GM18867 (cell line): ENCODE measurements around the gene GEMIN7.

Source experiments
- ATAC-seq: cut with Tn5 transposase; IDR thresholded peaks from one replicate; pipeline ENCODE4 v1.9.1; 2021; ENCODE audit warnings: mild to moderate bottlenecking, moderate library complexity; ENCODE audit not compliant: unreplicated experiment

GEMIN7 gene

GRCh38 chr19:45079063-45079910 is at the start of gene GEMIN7:
Gene GEMIN7, plus strand, starts transcription at chr19:45079260. Its CDS starts 10,855 bp downstream, at chr19:45090115.
- ATAC-seq = peak; percentile 26

- ATAC-seq = no peak
Measured at GRCh38 chr19:45030825-45031224, 48.2 kb upstream of the GEMIN7 start.

DNA sequence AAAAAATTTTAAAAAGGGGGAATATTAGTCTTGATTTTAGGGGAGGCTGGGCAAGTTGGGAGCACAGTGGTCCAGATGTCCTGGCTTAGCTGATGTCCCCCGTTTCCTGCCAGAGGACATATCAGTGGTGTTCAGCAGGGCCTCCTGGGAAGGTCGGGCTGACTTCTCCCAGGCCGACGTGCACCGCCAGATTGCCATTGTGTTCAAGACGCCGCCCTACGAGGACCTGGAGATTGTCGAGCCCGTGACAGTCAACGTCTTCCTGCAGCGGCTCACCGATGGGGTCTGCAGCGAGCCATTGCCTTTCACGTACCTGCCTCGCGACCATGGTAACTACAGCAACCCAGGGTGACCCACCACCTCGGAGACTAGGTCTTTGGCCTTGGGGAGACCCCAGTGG is 46.6 kb upstream of the GEMIN7 start:
- ATAC-seq = no peak

DNA sequence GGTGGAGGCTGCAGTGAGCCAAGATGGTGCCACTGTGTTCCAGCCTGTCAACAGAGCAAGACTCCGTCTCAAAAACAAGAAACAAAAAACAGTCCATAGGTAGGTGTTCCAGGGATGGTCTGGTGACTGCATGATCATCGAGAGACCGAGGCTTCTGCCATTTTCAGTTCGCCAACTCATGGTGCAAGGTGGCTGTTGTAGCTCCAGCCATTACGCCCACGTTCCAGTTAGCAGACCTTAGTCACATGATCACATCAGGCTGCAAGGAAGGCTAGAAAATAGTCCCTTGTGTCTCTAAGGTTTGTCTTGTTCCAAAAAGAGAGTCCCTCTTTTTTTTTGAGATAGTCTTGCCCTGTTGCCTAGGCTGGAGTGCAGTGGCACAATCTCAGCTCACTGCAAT is 43.3 kb upstream of the GEMIN7 start:
- ATAC-seq = no peak

DNA sequence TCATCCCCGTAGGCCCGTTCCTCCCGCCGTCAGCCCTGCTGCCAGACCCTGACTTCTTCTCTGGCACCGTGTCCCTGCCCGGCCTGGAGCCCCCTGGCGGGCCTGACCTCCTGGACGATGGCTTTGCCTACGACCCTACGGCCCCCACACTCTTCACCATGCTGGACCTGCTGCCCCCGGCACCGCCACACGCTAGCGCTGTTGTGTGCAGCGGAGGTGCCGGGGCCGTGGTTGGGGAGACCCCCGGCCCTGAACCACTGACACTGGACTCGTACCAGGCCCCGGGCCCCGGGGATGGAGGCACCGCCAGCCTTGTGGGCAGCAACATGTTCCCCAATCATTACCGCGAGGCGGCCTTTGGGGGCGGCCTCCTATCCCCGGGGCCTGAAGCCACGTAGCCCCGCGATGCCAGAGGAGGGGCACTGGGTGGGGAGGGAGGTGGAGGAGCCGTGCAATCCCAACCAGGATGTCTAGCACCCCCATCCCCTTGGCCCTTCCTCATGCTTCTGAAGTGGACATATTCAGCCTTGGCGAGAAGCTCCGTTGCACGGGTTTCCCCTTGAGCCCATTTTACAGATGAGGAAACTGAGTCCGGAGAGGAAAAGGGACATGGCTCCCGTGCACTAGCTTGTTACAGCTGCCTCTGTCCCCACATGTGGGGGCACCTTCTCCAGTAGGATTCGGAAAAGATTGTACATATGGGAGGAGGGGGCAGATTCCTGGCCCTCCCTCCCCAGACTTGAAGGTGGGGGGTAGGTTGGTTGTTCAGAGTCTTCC is 41.5 kb upstream of the GEMIN7 start:
- ATAC-seq = no peak

- ATAC-seq = peak; percentile 80
Measured at GRCh38 chr19:45038931-45039893, 39.8 kb upstream of the GEMIN7 start, which contains the start of gene CLASRP. Gene CLASRP, plus strand, starts transcription at chr19:45039045. Its CDS starts 1,168 bp downstream, at chr19:45040213.

DNA sequence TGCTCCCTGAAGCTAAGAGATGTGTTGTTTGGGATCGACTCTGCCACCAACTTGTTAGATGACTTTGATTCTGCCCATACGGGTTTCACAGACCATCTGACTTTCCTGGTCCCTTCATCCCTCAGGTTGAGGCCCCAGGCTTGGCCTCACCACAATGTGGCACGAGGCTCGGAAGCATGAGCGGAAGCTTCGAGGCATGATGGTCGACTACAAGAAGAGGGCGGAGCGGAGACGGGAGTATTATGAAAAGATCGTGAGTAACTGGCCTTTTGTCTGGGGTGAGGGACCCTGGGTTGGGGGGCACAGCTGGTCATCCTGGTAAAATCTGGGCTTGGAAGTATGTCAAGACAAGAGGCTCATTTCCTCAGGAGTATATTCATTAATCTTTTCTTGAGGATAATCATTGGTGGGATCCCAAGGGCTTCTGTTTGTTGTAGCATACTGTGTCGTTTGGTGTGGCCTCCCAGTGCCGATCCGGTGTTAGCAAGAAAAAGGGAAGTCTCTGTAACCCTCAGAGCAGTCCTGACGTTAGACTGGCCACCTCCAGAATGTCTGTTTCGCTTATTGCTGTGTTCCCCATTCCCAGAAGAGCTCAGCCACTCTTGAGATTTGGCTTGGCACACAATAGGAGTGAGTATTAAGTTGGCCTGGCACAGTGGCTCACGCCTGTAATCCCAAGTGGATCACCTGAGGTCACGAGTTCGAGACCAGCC is 38.8 kb upstream of the GEMIN7 start:
- ATAC-seq = no peak

DNA sequence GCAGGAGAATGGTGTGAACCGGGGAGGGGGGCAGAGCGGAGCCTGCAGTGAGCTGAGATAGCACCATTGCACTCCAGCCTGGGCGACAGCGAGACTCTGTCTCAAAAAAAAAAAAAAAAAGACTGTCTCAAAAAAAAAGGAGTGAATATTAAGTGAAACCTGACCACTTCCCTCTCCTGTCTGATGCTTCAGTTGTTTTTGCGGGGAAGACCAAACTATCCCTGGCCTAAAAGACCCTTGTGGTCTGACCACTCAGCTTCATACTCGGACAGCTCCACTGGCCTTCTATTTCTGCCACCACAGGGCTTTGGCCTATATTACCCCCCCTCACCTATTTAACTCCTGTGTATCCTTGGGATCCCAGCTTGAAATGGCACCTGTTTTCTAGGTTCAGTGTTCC is 37.9 kb upstream of the GEMIN7 start:
- no peak for ATAC-seq

DNA sequence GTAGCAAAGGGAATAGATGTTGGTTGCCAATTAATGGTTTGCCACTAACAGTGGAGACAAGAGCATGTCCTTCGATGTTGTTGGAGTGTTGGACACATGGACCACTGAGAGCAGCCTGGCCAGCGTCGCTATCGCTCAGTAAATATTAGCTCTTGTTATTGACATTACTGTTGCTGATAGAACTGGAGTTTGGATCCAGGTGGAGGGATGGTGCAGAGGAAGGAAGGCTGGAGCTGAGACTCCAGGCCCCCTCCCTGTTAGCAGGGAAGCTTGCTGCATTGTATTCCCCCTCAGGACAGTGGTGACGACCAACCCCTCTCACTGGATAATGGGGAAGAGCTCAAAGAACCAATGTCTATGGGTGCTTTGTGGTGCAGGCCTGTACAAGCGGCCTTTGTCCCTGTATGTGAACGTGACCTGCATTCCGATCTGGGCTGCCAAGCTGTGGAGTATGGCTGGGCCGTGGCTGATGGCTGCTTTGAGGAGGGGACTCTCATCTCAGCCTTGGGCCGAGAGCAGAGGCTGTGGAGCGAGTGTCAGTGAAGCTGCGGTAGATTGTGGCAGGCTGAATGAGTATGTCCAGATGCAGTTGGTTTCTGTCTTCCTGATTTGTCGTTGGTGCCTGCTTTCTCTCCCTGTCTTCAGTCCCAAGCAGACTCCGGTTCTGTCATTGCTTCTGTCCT is 33.2 kb upstream of the GEMIN7 start:
- ATAC-seq = no peak

GRCh38 chr19:45046355-45046754 is 32.7 kb upstream of the GEMIN7 start:
- ATAC-seq = no peak

GRCh38 chr19:45047188-45047797 is 31.8 kb upstream of the GEMIN7 start:
- ATAC-seq = no peak

DNA sequence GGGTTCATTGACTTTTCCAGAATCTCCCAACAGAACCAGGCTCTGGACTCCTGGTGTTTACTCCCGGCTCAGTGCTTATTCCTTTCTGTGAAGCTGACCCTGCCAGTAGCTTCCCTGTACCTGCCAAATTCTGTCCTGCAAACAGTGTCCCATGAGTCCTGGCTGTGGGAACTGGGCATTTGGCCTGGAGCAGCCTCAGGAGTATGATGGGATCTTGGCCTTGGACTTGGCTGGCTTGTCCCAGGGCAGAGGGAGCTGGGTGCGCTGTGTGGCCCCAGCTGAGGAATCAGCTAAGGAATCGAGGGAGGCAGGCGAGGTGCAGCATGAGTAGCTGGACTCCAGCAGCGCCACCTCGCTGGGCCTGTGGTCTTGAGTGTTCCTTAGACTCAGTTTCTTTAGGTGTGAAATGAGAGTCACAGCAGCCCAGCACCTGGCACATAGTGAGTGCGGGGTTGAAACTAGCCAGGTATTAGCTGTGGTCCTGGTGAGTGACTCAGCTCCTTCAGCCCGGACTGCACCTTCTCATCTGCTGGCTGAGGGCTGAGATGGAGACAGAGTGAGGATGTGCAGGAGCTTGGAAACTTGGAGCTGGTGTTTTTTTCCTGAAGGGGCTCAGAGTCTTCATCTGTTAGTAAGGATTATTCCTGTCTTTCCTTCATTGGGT is 29.9 kb upstream of the GEMIN7 start:
- ATAC-seq = no peak

- ATAC-seq = no peak
Measured at GRCh38 chr19:45050036-45050435, 29.0 kb upstream of the GEMIN7 start.

DNA sequence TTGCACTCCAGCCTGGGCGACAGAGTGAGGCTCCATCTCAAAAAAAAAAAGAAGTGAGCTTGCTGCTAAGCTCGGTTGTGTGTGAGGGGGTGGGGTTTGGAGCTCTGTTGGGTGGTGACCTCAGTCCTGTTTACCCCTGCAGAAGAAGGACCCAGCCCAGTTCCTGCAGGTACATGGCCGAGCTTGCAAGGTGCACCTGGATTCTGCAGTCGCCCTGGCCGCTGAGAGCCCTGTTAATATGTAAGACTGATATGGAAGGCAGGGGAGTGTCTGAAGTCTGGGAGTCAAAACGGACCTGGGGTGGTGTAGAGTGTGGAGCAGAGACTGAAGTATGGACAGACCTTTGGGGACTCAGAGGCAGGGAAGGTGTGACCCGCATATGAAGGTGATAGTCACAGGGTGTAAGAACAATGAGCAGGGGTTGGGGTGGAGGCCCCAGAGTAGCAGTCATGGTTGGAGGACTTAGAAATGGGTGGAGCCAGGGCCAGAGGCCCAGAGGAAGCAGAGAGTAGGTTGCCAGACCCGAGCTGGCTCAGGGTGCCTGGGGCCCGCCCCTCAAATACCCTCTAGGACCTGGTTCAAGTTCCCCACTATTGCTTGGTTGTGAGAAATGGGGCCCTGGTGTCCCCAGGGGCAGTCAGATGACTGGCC is 27.0 kb upstream of the GEMIN7 start:
- ATAC-seq = no peak

GRCh38 chr19:45056831-45057230 is 22.2 kb upstream of the GEMIN7 start:
- no peak for ATAC-seq

DNA sequence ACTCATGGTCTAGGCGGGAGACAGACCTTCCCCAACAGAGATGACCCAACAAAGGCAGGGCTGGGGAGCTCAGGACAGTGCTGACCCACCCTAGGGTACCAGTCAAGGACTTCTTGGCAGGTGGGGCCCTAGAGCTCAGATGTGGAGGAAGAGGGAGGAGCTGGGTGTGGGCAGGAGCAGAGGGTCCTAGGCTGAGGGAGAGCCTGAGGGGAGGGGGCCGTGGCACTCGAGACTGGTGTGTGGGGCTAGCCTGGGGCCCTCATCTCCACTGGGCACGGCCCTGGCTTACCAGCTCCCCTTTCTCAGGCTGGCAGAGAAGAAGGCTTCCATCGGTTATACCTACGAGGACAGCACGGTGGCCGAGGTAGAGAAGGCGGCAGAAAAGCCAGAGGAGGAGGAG is 21.6 kb upstream of the GEMIN7 start:
- ATAC-seq = no peak

DNA sequence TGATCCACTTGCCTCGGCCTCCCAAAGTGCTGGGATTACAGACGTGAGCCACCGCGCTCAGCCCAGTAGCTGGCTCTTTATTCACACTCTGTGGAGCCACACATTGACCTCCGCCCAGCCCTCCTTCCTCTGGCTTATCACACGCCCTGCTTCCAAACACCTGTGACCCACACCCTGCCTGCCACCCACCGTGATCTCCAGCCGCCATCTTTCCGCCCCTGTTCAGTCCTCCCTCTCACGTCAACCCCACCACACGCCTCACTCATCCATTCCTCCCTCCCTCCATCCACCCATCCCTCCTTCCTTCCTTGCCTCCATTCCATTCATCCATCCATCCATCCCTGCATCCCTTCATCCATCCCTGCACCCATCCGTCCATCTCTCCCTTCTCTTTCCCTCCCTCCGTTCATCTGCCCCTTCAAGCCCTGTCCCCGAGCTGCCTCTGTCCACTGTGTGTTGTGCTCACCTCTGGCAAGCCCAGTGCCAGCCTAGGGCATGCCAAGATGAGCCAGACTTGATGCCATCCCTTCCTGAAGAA is 20.4 kb upstream of the GEMIN7 start:
- no peak for ATAC-seq
